ENCODE data around the gene CLMP.
"Not testable (repeated sequence)": the region's sequence is repeated elsewhere in the genome, so short reads cannot be mapped to it uniquely, and the experiment has no call there.

The CLMP gene

DNA sequence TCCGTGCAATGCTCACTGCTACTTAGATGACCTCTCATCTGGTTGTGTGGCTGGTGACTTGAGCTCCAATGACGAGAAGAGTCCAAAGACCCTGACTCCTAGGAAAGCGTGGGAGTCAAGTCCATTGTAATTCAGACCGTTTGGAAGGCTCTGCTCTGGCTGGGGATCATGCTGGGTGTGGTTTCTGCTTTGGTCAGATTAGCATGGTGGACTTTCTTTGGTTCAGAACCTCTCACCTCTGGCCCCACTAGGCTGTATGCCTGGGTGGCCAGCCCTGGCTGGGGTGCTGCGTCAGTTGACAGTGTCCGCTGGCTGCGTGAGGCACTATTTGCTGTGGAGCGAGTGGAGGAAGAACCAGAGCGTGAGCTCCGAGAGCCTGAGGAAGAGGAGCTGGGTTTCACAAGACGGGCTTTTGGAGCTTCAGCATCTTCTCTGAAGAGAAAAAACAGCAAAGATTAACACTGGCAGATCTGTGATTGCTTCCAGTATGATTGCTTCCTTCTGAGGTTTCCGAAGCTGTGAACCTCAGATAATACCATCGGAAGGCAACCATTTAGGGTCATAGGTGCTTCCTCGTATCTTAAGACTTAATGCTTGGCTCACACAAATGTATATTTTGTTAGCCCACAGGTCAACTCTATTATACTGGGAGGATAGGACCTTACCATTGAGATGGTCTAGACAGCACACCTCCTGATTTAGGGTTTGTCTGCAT is 121.5 kb downstream of the CLMP start:
- DNase-seq: no peak

DNA sequence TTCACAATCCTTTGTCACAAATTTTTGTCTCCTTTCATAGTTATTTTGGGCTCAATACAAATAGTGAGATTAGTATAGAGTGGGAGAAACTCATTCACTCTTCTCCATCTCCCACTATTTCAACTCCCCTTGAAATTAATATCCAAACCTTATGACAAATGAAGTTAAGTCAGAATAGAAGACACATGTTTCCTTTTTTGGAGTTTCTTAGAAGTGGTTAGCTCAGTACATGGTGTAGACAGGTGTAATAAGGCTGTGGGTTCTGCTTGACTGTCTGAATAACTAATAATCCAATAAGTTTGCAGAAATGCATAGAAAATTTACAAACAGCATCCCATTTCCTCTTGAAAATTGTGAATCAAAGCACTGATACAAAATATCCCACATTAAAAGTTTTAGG is 122.3 kb downstream of the CLMP start:
- no peak for DNase-seq

- no peak for DNase-seq
Observed at GRCh38 chr11:123072332-123072761, 122.7 kb downstream of the CLMP start.

- DNase-seq: no peak
Observed at GRCh38 chr11:123069908-123070821, 124.9 kb downstream of the CLMP start.

GRCh38 chr11:123065621-123066020 is 129.4 kb downstream of the CLMP start:
- no peak for DNase-seq

GRCh38 chr11:123063826-123064657 is 131.0 kb downstream of the CLMP start:
- no peak for DNase-seq

- no peak for DNase-seq
Observed at GRCh38 chr11:123062892-123063825, 131.9 kb downstream of the CLMP start.

GRCh38 chr11:123062158-123062891 is 132.7 kb downstream of the CLMP start:
- DNase-seq: peak; percentile 100

DNA sequence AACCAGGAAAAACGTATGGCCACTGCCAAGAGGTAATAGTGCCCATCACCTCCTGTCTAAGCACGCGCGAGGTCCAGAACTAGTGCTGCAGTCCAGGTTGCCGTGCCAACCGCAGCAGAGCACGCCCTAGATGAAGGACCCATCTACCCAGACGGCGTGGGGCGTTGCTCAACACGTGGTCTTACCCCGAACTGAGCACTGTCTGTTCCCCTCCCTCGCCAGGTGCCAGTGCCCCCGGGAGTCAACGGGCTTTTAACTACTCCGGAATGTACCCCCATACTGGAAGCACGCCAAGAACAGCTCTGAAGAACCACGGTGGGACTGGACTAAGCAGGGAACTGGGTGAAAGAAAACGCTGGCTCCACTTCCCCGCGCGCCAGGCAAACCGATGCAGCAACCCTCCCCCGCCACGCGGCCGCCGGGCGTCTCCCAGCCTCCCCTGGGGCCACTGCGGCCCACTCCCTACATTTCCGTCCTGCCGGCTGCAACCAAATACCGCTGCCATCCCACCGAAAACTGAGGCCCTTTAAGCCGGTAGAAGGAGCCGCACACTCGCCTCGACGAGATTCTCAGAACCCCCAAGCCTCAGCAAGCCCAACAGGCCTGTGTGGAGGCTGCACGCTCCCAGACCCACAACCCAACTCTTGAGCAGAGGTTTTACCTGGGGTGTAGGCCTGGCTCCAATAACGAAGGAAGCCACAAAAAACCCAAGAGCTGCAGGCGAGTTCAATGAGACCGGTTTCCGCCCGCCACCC is 133.5 kb downstream of the CLMP start, which contains the start of gene HSPA8:
TSS of gene HSPA8 (minus strand) at position 734 of the 755 bp plus-strand sequence. CDS start 812 bp downstream, outside the sequence.
- peak; percentile 72 for DNase-seq

- DNase-seq: no peak
Observed at GRCh38 chr11:123060277-123061000, 134.6 kb downstream of the CLMP start.

- not testable (repeated sequence) for DNase-seq
Observed at GRCh38 chr11:123059041-123059920, 135.8 kb downstream of the CLMP start.

- DNase-seq: no peak
Observed at GRCh38 chr11:123057661-123058305, 137.3 kb downstream of the CLMP start.

DNA sequence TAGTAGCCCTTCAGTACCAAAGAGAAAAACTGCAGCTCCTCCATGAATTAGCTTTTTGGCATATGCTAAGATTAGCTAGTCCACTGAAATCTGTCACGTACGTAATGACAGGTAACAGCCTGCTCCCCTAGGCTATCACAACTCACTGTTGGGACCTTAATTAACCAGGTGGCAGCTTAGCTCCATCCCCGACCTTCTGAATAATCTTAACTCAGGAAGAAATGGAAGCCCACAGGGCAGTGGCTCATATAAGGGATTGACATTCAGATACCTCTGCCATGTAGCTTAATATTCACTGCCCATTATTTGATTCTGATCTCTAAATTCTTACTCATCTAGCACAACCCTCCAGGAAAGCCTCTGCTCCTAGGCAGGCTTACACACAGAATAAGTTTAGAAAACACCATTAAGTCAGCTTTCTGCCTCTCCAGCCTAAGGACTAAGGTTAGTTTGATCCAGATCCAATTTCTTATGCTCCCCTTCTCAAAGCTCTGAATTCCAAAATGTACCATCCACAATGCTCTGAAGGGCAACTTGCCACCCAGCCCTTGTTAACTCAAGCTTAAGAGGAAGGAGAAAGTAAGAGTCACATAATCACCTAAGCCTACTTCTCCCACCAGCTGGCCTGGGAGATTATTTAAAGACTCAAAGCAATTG is 138.1 kb downstream of the CLMP start:
- no peak for DNase-seq

- DNase-seq: no peak
Observed at GRCh38 chr11:123055191-123055901, 139.7 kb downstream of the CLMP start.

GRCh38 chr11:123054301-123055065 is 140.6 kb downstream of the CLMP start:
- DNase-seq: no peak

All from stimulated activated naive CD4-positive, alpha-beta T cell treated with Interleukin-2 at 50 U/mL for 16 hours (primary cell).